GM12878 (cell line): ENCODE data around the gene UHMK1. TPM values are rescaled to one million over a fixed set of nuclear protein-coding genes. Genes with fewer than 3 reads are reported as not detected.

Experiments
- ETV6 ChIP-seq, 2 experiments: fragments of 450-650 bp in 1 of 2; IDR thresholded peaks in 1 of 2; conservative IDR thresholded peaks in 1 of 2; 2 replicates each; pipeline ENCODE4 v1.6.1; 2014; ENCODE audit warnings: antibody characterized with exemption in 1 of 2, borderline replicate concordance in 1 of 2, low read depth in 1 of 2, mild to moderate bottlenecking in 1 of 2, moderate library complexity in 1 of 2
- HDGF ChIP-seq: fragments of 450-650 bp; IDR thresholded peaks from 2 replicates; pipeline ENCODE4 v1.6.1; 2016; ENCODE audit warnings: antibody characterized with exemption
- IRF4 ChIP-seq: IDR thresholded peaks from 2 replicates; pipeline ENCODE4 v1.6.1; 2011; ENCODE audit warnings: low read depth, low read length
- MEF2B ChIP-seq: fragments of 450-650 bp; IDR thresholded peaks from 2 replicates; pipeline ENCODE4 v1.6.1; 2018; ENCODE audit warnings: mild to moderate bottlenecking, moderate library complexity; ENCODE audit not compliant: partially characterized antibody, poor library complexity, severe bottlenecking
- NKRF ChIP-seq: fragments of 450-650 bp; conservative IDR thresholded peaks from 2 replicates; pipeline ENCODE4 v1.6.1; 2017; ENCODE audit warnings: mild to moderate bottlenecking, moderate library complexity
- NR2F1 ChIP-seq: fragments of 450-650 bp; conservative IDR thresholded peaks from 2 replicates; pipeline ENCODE4 v1.6.1; 2017; ENCODE audit warnings: mild to moderate bottlenecking
- POU2F2 ChIP-seq: IDR thresholded peaks from 3 replicates; pipeline ENCODE4 v1.6.1; 2011; ENCODE audit warnings: low read depth, mild to moderate bottlenecking, low read length, borderline replicate concordance
- SMARCA5 ChIP-seq: fragments of 450-650 bp; IDR thresholded peaks from 2 replicates; pipeline ENCODE4 v1.6.1; 2017; ENCODE audit warnings: mild to moderate bottlenecking
- SRF ChIP-seq, 2 experiments: IDR thresholded peaks; 2 replicates each; pipeline ENCODE4 v1.6.1; 2011; ENCODE audit warnings: low read depth in 2 of 2, low read length in 2 of 2, mild to moderate bottlenecking in 1 of 2, moderate library complexity in 1 of 2
- TCF3 ChIP-seq: IDR thresholded peaks from 2 replicates; pipeline ENCODE4 v1.6.1; 2012; ENCODE audit warnings: low read depth, mild to moderate bottlenecking, low read length, borderline replicate concordance; ENCODE audit not compliant: insufficient read depth
- ZNF217 ChIP-seq: fragments of 450-650 bp; IDR thresholded peaks from 2 replicates; pipeline ENCODE4 v1.6.1; 2017; ENCODE audit warnings: antibody characterized with exemption, mild to moderate bottlenecking
- ZNF592 ChIP-seq: fragments of 450-650 bp; IDR thresholded peaks from 2 replicates; pipeline ENCODE4 v1.6.1; 2017; ENCODE audit warnings: mild to moderate bottlenecking, moderate library complexity
- polyA plus RNA-seq, 11 experiments: library from polyadenylated mRNA; depleted of rRNA in 4 of 11; unstranded in 6 of 11; stranded (reverse) in 5 of 11; fragments of >200 nt; fragmentation: Nextera tagmentation in 4 of 11; fragmentation: Illumina TruSeq in 1 of 11; extraction: Ambion mirVana in 4 of 11; extraction: Trizol in 1 of 11; gene quantifications; 1 replicate in 1 of 11; 2 replicates in 10 of 11; pipeline versions ENCODE4 v1.2.1 to v1.2.3, GENCODE V29; 2011 to 2016; ENCODE audit warnings: inconsistent platforms in 2 of 11, missing spikeins in 2 of 11, low read depth in 1 of 11
- total RNA-seq, 4 experiments: library from RNA; depleted of rRNA in 3 of 4; stranded (reverse); fragments of >200 nt in 3 of 4; fragmentation: Illumina TruSeq in 1 of 4; extraction: Trizol in 1 of 4; gene quantifications; 2 replicates each; pipeline versions ENCODE4 v1.2.1 to v1.2.3, GENCODE V29; 2013 to 2021
- TF ChIP-seq, protein P1 (sequence below): fragments of 150-350 bp; IDR thresholded peaks from 2 replicates; pipeline ENCODE4 v1.6.1; 2014; ENCODE audit warnings: mild to moderate bottlenecking, low read depth, low read length

UHMK1 gene
- total and polyA plus RNA-seq, 10 of the 15 experiments (the other 5 are each of a cell fraction or from before 2014, with no cell fraction given) = 5.7 to 52.7 (median 28.3) TPM

DNA sequence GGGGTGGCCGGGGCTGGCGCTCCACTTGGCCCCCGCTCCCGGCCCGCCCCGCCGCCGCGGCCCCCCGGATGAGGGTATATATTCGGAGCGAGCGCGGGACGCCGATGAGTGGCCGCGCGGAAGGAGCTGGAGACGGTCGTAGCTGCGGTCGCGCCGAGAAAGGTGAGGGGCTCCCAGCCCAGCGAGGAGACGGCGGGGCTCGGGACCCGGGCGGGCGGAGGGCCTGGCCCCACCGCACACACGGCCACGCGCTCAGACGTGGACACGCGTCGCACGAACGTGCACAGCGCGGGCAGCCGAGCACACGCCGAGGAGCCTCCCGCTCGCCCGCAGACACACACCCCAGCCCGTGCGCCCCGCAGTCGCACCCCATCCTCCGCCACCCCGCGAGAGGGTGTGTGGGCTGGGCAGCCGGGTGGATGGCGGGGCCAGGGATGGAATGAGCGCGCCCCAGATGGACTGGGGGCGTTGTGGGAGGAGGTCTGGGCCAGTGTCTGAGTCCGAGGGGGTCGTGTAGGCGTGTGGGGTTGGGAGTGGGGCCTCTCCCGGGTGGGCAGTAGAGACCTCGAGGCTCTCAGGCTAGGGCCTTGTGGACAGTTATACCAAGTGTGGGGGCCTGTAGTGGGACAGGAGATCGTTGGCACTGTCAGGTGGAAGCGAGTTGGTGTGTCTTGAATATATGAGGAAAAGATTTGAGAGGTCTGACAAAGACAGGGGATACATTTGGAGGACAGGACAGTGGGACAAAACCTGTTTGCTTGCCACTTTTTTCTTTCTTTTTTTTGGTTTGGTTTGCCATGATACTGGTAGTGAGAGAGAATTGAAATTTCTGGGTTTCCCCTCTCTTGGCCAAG, 64.2 kb downstream of the UHMK1 start, which contains the start of gene UAP1 (continued):
- TF ChIP-seq NR2F1 = peak; percentile 15; the same call in 1 of the 2 replicates
- TF ChIP-seq MEF2B = peak; percentile 17
- 0 out of 2 replicates have a peak, but pooled peaks have one; percentile 7 for TF ChIP-seq TCF3
- TF ChIP-seq ETV6 (conservative IDR thresholded peaks at IDR 0.05 in 1 of 2, IDR thresholded peaks at IDR 0.05 in 1 of 2; ENCODE audit: borderline replicate concordance in 1 of 2, low read depth in 1 of 2) = no peak
- TF ChIP-seq HDGF = 0 out of 2 replicates have a peak, but pooled peaks have one; percentile 71
- peak; percentile 71; the same call in 1 of the 2 replicates for TF ChIP-seq NKRF
- TF ChIP-seq SMARCA5 = 0 out of 2 replicates have a peak, but pooled peaks have one; percentile 60
- 0 out of 2 replicates have a peak, but pooled peaks have one; percentile 4 for TF ChIP-seq IRF4
- 0 out of 2 replicates have a peak, but pooled peaks have one; percentile 48 for TF ChIP-seq ZNF217
- no peak for TF ChIP-seq ZNF592
- no peak for TF ChIP-seq SRF (IDR thresholded peaks at IDR 0.05; ENCODE audit: low read depth in 2 of 2, low read length in 2 of 2)
- peak; percentile 32; the same call in 2 of the 3 replicates for TF ChIP-seq POU2F2
- TF ChIP-seq, protein P1, sequence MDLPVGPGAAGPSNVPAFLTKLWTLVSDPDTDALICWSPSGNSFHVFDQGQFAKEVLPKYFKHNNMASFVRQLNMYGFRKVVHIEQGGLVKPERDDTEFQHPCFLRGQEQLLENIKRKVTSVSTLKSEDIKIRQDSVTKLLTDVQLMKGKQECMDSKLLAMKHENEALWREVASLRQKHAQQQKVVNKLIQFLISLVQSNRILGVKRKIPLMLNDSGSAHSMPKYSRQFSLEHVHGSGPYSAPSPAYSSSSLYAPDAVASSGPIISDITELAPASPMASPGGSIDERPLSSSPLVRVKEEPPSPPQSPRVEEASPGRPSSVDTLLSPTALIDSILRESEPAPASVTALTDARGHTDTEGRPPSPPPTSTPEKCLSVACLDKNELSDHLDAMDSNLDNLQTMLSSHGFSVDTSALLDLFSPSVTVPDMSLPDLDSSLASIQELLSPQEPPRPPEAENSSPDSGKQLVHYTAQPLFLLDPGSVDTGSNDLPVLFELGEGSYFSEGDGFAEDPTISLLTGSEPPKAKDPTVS = no peak
- TF ChIP-seq, all 136 proteins: peak for 21
